ENCODE results near the gene RPL13. TPM values are rescaled to one million over a fixed set of nuclear protein-coding genes. Genes with fewer than 3 reads are reported as not detected.

RPL13 gene
- polyA plus RNA-seq, 1 donor from 2014 or later, result 2,685 TPM

GRCh38 chr16:89512453-89512852 lies 48.0 kb upstream of the RPL13 start:
- no peak overlapping the region for H3K27ac ChIP-seq (ENCODE audit: low read length)
- H3K4me2 ChIP-seq (ENCODE audit: low read length), result no peak overlapping the region
- no peaks in the 10 kb centered on the region for H3K36me3 ChIP-seq (ENCODE audit: insufficient read depth, low read length)
- H2AFZ ChIP-seq (ENCODE audit: low read depth, low read length), result no peak overlapping the region
- no peak overlapping the region for H3K4me3 ChIP-seq (ENCODE audit: low read length)
- no peaks in the 10 kb centered on the region for H3K27me3 ChIP-seq (ENCODE audit: insufficient read depth, low read depth, low read length)
- TF ChIP-seq POLR2AphosphoS5 (IDR thresholded peaks at IDR 0.05), result no peak
- no peak for TF ChIP-seq EP300 (conservative IDR thresholded peaks at IDR 0.05; ENCODE audit: poor library complexity, severe bottlenecking)
- no peak for TF ChIP-seq CTCF (IDR thresholded peaks at IDR 0.05; ENCODE audit: poor library complexity, severe bottlenecking)
- no peak for TF ChIP-seq SMC3 (conservative IDR thresholded peaks at IDR 0.05; ENCODE audit: poor library complexity)
- no peak for TF ChIP-seq TAF1 (IDR thresholded peaks at IDR 0.05; ENCODE audit: low read depth)
- peaks cover 1% of the 10 kb centered on the region for H3F3A ChIP-seq (ENCODE audit: insufficient read depth, low read length, poor library complexity, severe bottlenecking)
- H4K20me1 ChIP-seq (ENCODE audit: insufficient read depth), result no peaks in the 10 kb centered on the region
- peaks cover 27% of the 10 kb centered on the region for H3K79me2 ChIP-seq (replicated peaks; ENCODE audit: insufficient read depth, low read length)
- H3K9me2 ChIP-seq (ENCODE audit: insufficient read depth, low read length), result no peaks in the 10 kb centered on the region
- no peaks in the 10 kb centered on the region for H3K9me3 ChIP-seq (ENCODE audit: low read length)
- H3K9ac ChIP-seq (ENCODE audit: low read length), result no peak overlapping the region

GRCh38 chr16:89517128-89517527 lies 43.4 kb upstream of the RPL13 start:
- Histone ChIP-seq H4K20me1 (ENCODE audit: insufficient read depth) (no peaks in the 10 kb centered on the region), H3K36me3 (ENCODE audit: insufficient read depth, low read length) (no peaks in the 10 kb centered on the region)

GRCh38 chr16:89519881-89520280 lies 40.6 kb upstream of the RPL13 start:
- Histone ChIP-seq H4K20me1 (ENCODE audit: insufficient read depth) (no peaks in the 10 kb centered on the region), H3K9me3 (ENCODE audit: low read length) (no peaks in the 10 kb centered on the region), H2AFZ (ENCODE audit: low read depth, low read length) (no peak overlapping the region), H3K27ac (ENCODE audit: low read length) (no peak overlapping the region), H3K4me2 (ENCODE audit: low read length) (no peak overlapping the region), H3K4me3 (ENCODE audit: low read length) (no peak overlapping the region), H3K79me2 (replicated peaks; ENCODE audit: insufficient read depth, low read length) (peaks cover 2% of the 10 kb centered on the region), H3K36me3 (ENCODE audit: insufficient read depth, low read length) (no peaks in the 10 kb centered on the region), H3K9me2 (ENCODE audit: insufficient read depth, low read length) (no peaks in the 10 kb centered on the region), H3F3A (ENCODE audit: insufficient read depth, low read length, poor library complexity, severe bottlenecking) (no peaks in the 10 kb centered on the region), H3K9ac (ENCODE audit: low read length) (no peak overlapping the region), H3K27me3 (ENCODE audit: insufficient read depth, low read depth, low read length) (no peaks in the 10 kb centered on the region)
- TF ChIP-seq POLR2AphosphoS5 (IDR thresholded peaks at IDR 0.05), result no peak
- no peak for TF ChIP-seq MXI1 (conservative IDR thresholded peaks at IDR 0.05; ENCODE audit: poor library complexity, severe bottlenecking)
- no peak for TF ChIP-seq TAF1 (IDR thresholded peaks at IDR 0.05; ENCODE audit: low read depth)
- TF ChIP-seq EP300 (conservative IDR thresholded peaks at IDR 0.05; ENCODE audit: poor library complexity, severe bottlenecking), result no peak
- TF ChIP-seq RAD21 (conservative IDR thresholded peaks at IDR 0.05), result no peak
- no peak for TF ChIP-seq EZH2 (IDR thresholded peaks at IDR 0.05; ENCODE audit: borderline replicate concordance, insufficient read depth, low read length, poor library complexity, severe bottlenecking)
- TF ChIP-seq, protein P1, sequence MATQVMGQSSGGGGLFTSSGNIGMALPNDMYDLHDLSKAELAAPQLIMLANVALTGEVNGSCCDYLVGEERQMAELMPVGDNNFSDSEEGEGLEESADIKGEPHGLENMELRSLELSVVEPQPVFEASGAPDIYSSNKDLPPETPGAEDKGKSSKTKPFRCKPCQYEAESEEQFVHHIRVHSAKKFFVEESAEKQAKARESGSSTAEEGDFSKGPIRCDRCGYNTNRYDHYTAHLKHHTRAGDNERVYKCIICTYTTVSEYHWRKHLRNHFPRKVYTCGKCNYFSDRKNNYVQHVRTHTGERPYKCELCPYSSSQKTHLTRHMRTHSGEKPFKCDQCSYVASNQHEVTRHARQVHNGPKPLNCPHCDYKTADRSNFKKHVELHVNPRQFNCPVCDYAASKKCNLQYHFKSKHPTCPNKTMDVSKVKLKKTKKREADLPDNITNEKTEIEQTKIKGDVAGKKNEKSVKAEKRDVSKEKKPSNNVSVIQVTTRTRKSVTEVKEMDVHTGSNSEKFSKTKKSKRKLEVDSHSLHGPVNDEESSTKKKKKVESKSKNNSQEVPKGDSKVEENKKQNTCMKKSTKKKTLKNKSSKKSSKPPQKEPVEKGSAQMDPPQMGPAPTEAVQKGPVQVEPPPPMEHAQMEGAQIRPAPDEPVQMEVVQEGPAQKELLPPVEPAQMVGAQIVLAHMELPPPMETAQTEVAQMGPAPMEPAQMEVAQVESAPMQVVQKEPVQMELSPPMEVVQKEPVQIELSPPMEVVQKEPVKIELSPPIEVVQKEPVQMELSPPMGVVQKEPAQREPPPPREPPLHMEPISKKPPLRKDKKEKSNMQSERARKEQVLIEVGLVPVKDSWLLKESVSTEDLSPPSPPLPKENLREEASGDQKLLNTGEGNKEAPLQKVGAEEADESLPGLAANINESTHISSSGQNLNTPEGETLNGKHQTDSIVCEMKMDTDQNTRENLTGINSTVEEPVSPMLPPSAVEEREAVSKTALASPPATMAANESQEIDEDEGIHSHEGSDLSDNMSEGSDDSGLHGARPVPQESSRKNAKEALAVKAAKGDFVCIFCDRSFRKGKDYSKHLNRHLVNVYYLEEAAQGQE (IDR thresholded peaks at IDR 0.05; ENCODE audit: borderline replicate concordance), result no peak

More at GRCh38 chr16:89517128-89517527, 43.4 kb upstream of the RPL13 start:
- Histone ChIP-seq H3K9me2 (ENCODE audit: insufficient read depth, low read length) (no peaks in the 10 kb centered on the region), H3K4me2 (ENCODE audit: low read length) (no peak overlapping the region), H2AFZ (ENCODE audit: low read depth, low read length) (no peak overlapping the region), H3K27ac (ENCODE audit: low read length) (no peak overlapping the region), H3K9me3 (ENCODE audit: low read length) (no peaks in the 10 kb centered on the region), H3K79me2 (replicated peaks; ENCODE audit: insufficient read depth, low read length) (peaks cover 2% of the 10 kb centered on the region), H3K9ac (ENCODE audit: low read length) (no peak overlapping the region), H3K27me3 (ENCODE audit: insufficient read depth, low read depth, low read length) (no peaks in the 10 kb centered on the region), H3K4me3 (ENCODE audit: low read length) (no peak overlapping the region), H3F3A (ENCODE audit: insufficient read depth, low read length, poor library complexity, severe bottlenecking) (no peaks in the 10 kb centered on the region)
- TF ChIP-seq TAF1 (IDR thresholded peaks at IDR 0.05; ENCODE audit: low read depth) (no peak), EZH2 (IDR thresholded peaks at IDR 0.05; ENCODE audit: borderline replicate concordance, insufficient read depth, low read length, poor library complexity, severe bottlenecking) (no peak), SMC3 (conservative IDR thresholded peaks at IDR 0.05; ENCODE audit: poor library complexity) (no peak), CTCF (IDR thresholded peaks at IDR 0.05; ENCODE audit: poor library complexity, severe bottlenecking) (no peak), RAD21 (conservative IDR thresholded peaks at IDR 0.05) (no peak)

Data from neural cell (in vitro differentiated cells).